GM18505 (cell line): Measurements from ENCODE around the gene NOP53.
"Not testable (repeated sequence)": the region's sequence is repeated elsewhere in the genome, so short reads cannot be mapped to it uniquely, and the experiment has no call there.

Experiments
- ATAC-seq: cut with Tn5 transposase; IDR thresholded peaks from one replicate; pipeline ENCODE4 v1.9.1; 2021; ENCODE audit not compliant: unreplicated experiment
- POLR2A ChIP-seq: IDR thresholded peaks from 4 replicates; pipeline ENCODE4 v1.6.1; 2011; ENCODE audit warnings: borderline replicate concordance; ENCODE audit not compliant: insufficient read depth, insufficient read length; ENCODE audit errors: extremely low read depth

The NOP53 gene

DNA sequence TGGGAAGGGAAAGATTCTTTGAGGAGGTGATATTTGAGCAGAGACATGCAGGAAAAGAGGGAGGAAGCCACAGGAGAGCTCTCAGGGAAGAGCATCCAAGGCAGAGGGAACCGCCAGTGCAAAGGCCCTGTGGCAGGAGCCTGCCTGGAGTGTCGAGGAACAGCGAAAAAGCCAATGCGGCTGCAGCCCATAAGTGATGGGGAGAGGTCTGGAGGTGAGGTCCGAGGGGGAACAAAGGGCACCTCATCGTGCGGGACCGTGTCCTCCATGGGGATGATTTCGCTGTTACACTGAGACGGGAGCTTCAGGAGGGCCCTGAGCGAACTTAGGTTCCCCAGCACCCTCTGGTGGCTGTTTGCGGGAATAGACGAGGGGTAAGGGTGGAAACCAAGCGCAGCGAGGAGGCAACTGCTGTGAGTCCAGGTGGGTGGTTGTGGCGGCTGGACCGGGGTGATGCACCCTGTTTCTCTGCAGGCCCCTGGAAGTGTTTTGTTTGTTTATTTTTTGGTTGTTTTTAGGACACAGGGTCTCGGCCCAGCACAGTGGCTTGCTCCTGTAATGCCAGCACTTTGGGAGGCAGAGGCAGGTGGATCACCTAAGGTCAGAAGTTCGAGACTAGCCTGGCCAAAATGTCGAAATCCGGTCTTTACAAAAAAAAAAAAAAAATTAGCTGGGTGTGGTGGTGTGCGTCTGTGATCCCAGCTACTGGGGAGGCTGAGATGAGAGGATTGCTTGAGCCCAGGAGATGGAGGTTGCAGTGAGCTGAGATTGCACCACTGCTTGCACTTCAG, 38.0 kb upstream of the NOP53 start:
- ATAC-seq = no peak
- no peak for TF ChIP-seq POLR2A

DNA sequence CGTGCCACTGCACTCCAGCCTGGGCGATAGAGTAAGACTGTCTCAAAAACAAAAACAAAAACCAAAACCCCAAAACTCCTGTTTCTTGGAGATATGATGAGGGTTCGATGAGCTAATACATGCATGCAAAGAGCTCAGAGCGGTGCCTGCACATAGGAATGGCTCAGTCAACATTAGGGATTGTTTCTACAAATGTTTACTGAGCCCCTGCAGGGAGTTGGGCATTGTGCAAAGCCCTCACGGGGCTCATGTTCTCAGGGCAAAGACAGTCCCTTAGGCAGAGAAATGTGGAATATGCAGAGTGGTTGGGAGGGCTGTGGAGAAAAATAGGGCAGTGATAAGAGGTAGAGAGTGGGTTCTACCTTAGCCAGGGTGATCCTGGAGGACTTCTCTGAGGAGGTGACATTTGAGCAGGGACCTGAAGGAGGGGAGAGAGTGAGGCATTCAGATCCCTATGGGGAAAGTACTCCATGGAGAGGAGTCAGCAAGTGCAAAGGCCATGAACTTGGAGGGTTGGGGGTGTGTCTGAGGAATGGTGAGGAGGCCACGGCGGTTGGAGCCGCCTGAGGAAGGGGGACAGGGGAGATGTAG, 33.6 kb upstream of the NOP53 start:
- no peak for TF ChIP-seq POLR2A
- ATAC-seq = no peak

DNA sequence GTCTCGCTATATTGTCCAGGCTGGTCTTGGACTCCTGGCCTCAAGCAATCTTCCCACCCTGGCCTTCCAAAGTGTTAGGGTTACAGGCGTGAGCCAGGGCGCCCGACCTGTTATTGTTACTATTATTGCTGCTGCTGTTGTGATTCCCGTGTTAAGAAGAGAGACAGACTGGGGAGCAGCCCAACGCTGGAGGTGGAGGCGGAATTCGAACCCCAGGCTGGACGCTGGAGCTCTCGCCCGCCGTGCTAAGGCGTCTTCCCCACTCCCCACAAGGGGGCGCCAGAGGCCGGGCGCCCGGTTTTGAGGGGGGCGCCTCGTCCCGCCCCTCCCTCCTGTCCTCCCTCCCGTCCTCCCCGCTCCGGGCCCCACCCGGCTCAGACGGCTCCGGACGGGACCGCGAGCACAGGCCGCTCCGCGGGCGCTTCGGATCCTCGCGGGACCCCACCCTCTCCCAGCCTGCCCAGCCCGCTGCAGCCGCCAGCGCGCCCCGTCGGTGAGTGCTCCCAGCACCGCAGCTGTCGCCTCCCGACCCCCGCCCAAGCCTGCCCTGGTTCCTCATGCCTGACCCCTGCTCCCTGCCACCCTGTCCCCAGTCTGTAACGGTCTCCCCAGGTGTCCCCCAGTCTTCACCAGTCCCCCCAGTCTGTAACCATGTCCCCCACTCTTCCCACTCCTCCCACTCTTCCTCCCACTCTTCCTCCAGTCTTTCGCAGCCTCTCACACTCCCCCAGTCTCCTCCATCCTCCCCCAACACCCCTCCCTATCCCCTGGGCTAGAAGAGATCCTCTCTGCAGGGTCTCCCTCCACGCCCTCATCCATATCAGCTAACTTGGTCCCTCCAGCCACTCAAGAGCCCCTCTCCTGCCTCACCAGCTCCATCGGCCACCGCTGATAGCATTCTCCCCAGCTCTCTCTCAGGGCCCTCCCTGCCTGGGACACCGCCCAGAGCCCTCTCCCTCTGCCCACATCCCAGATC, 32.0 kb upstream of the NOP53 start, which contains the start of gene EHD2:
TSS of gene EHD2 (plus strand) at position 377 of the 976 bp plus-strand sequence. CDS start 3,191 bp downstream, outside the sequence.
- no peak for TF ChIP-seq POLR2A
- no peak for ATAC-seq

DNA sequence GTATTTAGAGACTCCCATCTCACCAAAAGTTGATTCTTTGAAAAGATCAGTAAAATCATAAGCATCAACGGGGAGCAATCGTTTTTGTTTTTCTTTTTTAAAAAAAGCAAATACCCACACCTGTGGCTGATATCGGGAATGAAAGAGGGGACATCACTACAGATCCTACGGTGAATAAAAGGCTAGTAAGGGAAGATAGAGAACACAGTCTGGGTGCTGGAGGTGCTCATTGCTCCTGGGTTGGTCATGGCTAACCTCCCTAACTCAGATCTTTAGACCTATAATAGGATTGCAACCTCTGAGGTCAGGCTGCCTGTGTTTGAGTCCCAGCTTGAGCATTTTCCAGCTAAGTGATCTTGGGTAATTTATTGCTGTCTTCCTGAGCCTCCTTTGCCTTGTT, 31.0 kb upstream of the NOP53 start:
- ATAC-seq = no peak
- no peak for TF ChIP-seq POLR2A

DNA sequence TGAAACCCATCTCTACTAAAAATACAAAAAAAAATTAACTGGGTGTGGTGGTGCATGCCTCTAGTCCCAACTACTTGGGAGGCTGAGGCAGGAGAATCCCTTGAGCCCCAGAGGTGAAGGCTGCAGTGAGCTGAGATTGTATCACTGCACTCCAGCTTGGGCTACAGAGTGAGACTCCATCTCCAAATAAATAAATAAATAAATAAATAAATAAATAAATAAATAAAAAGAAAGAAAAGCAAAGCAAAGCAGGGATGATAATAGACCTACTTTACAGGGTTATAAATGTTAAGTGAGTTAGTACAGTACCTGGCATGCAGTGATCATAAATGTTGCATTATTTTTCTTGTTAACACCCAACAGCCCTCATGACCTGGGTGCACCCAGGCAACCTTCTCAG, 30.5 kb upstream of the NOP53 start:
- not testable (repeated sequence) for ATAC-seq

DNA sequence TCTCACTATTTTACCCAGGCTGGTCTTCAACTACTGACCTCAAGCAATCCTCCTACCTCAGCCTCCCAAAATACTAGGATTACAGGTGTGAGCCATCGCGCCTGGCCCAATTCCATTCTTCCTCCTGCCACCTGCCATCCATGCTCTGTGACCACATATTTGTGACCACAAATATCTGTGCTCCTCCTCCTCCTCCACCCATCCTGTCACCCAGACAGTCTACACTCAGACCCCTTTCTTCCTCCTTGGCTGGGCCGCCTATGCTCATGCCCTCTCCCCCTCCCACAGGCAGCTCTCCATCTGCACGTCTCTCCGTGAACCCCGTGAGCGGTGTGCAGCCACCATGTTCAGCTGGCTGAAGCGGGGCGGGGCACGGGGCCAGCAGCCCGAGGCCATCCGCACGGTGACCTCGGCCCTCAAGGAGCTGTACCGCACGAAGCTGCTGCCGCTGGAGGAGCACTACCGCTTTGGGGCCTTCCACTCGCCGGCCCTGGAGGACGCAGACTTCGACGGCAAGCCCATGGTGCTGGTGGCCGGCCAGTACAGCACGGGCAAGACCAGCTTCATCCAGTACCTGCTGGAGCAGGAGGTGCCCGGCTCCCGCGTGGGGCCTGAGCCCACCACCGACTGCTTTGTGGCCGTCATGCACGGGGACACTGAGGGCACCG, 28.9 kb upstream of the NOP53 start:
- no peak for ATAC-seq
- no peak for TF ChIP-seq POLR2A

DNA sequence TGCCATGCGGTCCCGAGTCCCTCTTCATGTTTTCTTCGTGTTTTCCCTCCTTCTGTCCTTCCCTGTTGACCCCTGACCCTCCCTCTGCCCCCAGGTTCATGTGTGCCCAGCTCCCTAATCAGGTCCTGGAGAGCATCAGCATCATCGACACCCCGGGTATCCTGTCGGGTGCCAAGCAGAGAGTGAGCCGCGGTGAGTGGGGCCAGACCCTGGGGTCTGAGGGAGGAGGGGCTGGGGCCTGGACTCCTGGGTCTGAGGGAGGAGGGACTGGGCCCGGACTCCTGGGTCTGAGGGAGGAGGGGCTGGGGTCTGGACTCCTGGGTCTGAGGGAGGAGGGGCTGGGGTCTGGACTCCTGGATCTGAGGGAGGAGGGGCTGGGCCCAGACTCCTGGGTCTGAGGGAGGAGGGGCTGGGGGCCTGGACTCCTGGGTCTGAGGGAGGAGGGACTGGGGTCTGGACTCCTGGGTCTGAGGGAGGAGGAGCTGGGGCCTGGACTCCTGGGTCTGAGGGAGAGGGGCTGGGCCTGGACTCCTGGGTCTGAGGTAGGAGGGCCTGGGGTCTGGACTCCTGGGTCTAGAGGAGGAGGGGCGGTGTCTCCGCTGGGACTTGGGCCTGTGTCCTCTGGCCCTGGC, 26.8 kb upstream of the NOP53 start:
- not testable (repeated sequence) for ATAC-seq

DNA sequence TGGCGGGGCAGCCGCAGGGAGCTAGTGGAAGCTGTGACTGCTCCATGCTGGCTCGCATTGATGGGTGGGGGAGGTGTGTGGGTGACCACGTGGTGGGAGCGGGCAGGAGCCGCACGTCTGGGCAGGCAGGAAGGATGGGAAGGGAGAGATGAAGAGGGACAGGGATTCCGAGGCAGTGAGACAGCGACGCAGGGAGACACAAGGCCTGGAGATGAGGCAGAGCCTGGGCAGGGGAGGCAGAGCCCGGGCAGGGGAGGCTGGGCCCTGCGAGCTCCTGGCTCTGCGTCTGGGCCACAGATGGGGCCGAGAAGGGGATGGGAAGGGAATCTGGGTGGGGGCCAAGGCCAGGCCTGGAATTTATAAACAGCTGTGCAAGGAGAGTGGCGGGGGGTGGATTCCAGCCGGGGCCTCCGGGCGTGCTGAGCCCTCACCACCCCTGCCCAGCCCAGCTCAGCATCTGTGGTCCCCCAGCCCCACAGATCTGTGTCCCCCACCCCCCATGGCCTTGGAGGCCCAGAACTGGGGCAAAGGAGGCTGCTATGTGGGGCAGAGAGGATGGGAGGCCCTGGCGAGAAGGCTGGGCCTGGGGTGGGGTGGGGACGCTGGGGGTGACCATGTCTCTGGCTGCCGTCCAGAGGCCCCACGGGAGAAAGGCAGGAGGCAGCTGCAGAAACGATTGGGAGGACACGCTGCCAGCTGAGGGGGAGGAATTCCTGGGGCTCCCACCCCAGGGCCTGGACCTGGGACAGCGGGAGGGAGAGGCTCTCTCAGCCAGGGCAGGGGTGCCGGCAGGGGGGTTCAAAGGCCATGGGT, 26.1 kb upstream of the NOP53 start:
- no peak for ATAC-seq
- no peak for TF ChIP-seq POLR2A

DNA sequence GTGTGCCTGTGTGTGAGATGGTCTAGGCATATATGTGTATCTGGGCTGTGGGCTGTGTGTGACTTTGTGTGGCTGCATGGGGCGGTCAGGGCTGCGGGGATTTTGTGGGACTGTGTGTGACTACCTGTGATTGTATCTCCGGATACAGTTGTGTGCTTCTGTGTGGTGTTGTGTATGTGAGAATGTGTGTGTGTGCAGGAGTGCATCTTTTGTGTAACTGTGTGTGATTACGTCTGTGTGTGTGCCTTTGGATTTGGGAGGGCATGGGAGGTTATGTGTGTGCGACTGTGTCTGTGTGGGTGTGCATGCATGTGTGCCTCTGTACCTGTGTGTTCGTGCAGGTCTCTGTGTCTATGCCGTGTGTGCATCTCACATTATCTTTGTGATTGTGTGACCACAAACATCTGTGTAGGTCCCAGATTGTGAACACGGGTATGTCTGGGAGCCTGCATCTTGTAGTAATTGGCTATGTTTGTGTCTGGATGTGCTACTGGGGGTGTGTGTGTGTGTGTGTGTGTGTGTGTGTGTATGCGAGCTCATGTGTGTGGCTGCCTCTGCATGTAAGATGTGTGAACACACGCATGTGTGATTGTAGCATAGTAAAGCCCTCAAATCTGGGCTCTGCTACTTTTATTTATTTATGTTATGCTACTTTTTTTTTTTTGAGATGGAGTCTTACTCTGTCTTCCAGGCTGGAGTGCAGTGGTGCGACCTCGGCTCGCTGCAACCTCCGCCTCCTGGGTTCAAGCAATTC, 24.5 kb upstream of the NOP53 start:
- no peak for TF ChIP-seq POLR2A
- ATAC-seq = no peak

DNA sequence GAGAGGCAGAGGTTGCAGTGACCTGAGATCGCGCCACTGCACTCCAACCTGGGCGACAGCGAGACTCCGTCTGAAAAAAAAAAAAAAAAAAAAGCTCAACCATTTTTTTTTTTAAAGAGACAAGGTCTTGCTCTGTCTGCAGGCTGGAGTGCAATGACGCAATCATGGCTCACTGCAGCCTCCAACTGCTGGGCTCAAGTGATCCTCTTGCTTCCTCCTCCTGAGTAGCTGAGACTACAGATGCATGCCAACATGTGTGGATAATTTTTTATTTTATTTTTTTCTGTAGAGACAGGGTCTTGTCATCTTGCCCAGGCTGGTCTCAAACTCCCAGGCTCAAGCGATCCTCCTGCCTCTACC, 21.8 kb upstream of the NOP53 start:
- no peak for ATAC-seq

DNA sequence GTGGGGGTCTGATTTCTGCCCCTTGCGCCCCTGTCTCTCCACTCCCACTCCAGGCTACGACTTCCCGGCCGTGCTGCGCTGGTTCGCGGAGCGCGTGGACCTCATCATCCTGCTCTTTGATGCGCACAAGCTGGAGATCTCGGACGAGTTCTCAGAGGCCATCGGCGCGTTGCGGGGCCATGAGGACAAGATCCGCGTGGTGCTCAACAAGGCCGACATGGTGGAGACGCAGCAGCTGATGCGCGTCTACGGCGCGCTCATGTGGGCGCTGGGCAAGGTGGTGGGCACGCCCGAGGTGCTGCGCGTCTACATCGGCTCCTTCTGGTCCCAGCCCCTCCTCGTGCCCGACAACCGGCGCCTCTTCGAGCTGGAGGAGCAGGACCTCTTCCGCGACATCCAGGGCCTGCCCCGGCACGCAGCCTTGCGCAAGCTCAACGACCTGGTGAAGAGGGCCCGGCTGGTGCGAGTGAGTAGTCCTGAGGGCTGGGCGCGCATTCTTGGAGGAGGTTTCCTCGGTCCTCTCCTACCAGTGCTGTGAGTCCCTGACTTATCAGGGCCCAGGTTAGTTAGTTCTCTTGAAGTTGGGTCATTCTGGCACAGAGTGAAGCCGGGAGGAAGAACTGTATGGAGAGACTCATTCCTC, 19.5 kb upstream of the NOP53 start:
- no peak for ATAC-seq
- no peak for TF ChIP-seq POLR2A

More for the DNA sequence above, 21.8 kb upstream of the NOP53 start:
- TF ChIP-seq POLR2A = no peak

DNA sequence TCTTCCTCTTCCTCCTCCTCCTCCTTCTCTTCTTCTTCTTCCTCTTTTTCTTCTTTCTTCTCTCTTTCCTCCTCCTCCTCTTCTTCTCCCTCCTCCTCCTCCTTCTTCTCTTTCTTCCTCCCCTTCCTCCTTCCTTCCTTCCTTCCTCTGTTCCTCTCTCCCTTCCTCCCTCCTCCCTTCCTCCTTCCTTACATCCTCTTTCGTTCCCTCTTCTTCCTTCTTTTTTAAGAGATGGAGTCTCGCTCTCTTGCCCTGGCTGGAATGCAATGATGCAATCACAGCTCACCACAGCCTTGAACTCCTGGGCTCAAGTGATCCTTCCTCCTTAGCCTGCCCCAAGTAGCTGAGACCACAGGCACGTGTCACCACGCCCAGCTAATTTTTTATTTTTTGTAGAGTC, 18.9 kb upstream of the NOP53 start:
- TF ChIP-seq POLR2A = no peak
- no peak for ATAC-seq

DNA sequence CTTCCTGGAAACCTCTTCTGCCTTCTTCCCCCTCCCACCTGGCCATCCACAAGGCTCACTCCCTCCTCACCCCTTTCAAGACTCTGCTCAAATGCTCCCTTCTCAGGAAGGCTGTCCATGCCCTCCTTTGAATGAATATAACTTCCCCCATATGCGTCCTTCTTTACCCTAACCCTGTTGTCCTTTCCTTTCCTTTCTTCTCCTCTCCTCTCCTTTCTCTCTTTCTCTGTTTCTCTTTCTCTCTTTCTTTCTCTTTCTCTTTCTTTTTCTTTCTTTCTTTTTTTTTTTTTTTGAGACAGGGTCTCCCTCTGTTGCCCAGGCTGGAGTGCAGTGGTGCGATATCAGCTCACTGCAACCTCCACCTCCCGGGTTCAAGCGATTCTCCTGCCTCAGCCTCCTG, 17.1 kb upstream of the NOP53 start:
- not testable (repeated sequence) for ATAC-seq
